Aorta (tissue), 5 donors: ENCODE data around the gene MVB12B. TPM values are rescaled to one million over a fixed set of nuclear protein-coding genes. Genes with fewer than 3 reads are reported as not detected.
A peak's percentile ranks its signal among the peaks of the same experiment; 100 is the strongest.

Experiments used
- ATAC-seq: fragments of 200-7000 bp; cut with Tn5 transposase; one replicate; pipeline ENCODE4 v1.9.1; 2022; ENCODE audit warnings: moderate library complexity; ENCODE audit not compliant: low FRiP score
- DNase-seq, 2 donors: peaks; one replicate each; pipeline ENCODE4 v3.0.0-alpha.2; 2020
- H3K27ac ChIP-seq, 2 donors: one replicate each; pipeline ENCODE4 v1.5.1; 2013; ENCODE audit warnings: low read length in 2 of 2, mild to moderate bottlenecking in 2 of 2, moderate library complexity in 2 of 2, control low read depth in 1 of 2, inconsistent platforms in 1 of 2, low read depth in 1 of 2
- H3K27me3 ChIP-seq, 2 donors: one replicate each; pipeline ENCODE4 v1.6.1; 2013; ENCODE audit warnings: control low read depth in 1 of 2, low read length in 1 of 2, mild to moderate bottlenecking in 1 of 2, moderate library complexity in 1 of 2; ENCODE audit not compliant: insufficient read depth in 2 of 2, control insufficient read depth in 1 of 2
- H3K36me3 ChIP-seq, 2 donors: one replicate each; pipeline ENCODE4 v1.6.1; 2013; ENCODE audit warnings: control low read depth in 1 of 2, low read length in 1 of 2, mild to moderate bottlenecking in 1 of 2; ENCODE audit not compliant: insufficient read depth in 2 of 2, control insufficient read depth in 1 of 2
- H3K4me1 ChIP-seq, 2 donors: one replicate each; pipeline ENCODE4 v1.6.1; 2013; ENCODE audit warnings: low read length in 2 of 2, control low read depth in 1 of 2, mild to moderate bottlenecking in 1 of 2, moderate library complexity in 1 of 2; ENCODE audit not compliant: insufficient read depth in 2 of 2, control insufficient read depth in 1 of 2
- H3K4me3 ChIP-seq, 2 donors: one replicate each; pipeline ENCODE4 v1.5.1; 2013; ENCODE audit warnings: low read length in 2 of 2, control low read depth in 1 of 2, mild to moderate bottlenecking in 1 of 2
- H3K9me3 ChIP-seq: one replicate; pipeline ENCODE4 v1.6.1; 2013; ENCODE audit warnings: mild to moderate bottlenecking, low read length; ENCODE audit not compliant: control insufficient read depth
- WGBS, 2 donors: extraction: QIAGEN DNeasy Blood & Tissue Kit; methylation state at CpG; one replicate each; pipeline ENCODE4 v1.1.7; 2013; 5-methylcytosine and 5-hydroxymethylcytosine counted together
- intact Hi-C, 2 donors: fragments of 100-400 bp; cut with DNase I; formaldehyde crosslinking; loops; one replicate each; pipeline versions ENCODE4 v1.14.2 to v1.15.0; 2022
- polyA plus RNA-seq, 2 donors: library from polyadenylated mRNA; stranded (reverse); fragments of 200-250 nt; gene quantifications; one replicate each; pipeline ENCODE4 v1.2.3, GENCODE V29; 2013
- total RNA-seq, 2 donors: library from RNA; stranded (reverse); fragmentation: NEBNext Ultra II Directional; extraction: Animal tissue kit (Norgen Biotek cat#: 25700); gene quantifications; one replicate each; pipeline ENCODE4 v1.2.1, GENCODE V29; 2021
- donor health status: healthy with polysubstance abuse.
- donor health status: Bipolar disorder and iron deficiency.
- donor health status: DM: no; HTN: no; CAD: no.
- donor health status: DM: no; HTN: no; CAD: no.
- donor health status: DM: yes; HTN: yes; CAD: no.

MVB12B gene
- total and polyA plus RNA-seq, 4 donors = 2.0 to 25.5 (median 9.5) TPM

DNA sequence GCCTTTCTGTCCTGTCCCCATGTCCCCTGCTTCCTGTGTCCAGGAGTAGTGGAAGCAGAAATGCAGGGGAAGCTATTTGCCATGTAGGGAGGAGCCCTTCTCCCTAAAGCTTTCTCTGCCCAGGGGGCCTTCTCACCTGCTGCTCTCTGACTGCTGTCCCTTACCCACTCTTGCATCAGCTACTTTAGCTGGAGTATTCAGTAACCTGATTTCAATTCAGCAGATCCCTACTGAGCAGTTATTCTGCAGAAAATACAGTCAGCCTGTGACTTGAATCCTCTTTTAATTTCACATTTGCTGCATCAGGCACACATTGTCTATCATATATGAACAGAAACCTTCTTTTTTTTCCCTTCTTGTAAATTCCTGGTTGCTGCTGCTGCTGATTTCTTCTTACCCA lies 90.4 kb downstream of the MVB12B start:
- Histone ChIP-seq H3K4me3 (no peak overlapping the region), H3K27ac (no peak overlapping the region), H3K27me3 (no peaks in the 10 kb centered on the region), H3K36me3 (no peaks in the 10 kb centered on the region), H3K4me1 (no peaks in the 10 kb centered on the region), H3K9me3 (no peaks in the 10 kb centered on the region)
- DNase-seq = no peak
- intact Hi-C loops = loop anchor here in 1 of 2 donors (5.0 kb wide), 1 partner anchor 220 kb away; no protein-coding TSS in a partner anchor
- no peak for ATAC-seq

DNA sequence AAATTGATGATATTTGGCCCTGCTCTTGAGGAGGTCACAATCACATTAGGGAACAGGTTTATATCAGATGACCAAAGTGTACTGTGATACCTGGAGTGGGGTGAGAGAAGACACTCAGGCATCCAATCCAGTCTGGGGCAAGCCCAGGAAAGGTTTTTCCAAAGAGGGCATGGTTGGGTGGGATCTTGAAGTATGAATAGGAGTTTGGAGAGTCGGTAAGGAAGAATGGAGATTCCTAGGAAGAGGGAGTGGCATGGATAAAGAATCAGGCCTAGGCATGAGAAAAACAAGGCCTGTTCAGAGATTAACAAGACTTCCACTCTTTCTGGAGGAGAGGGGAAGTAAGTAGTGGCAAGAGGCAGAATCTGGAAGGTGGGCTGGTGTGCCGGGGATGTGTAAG lies 91.1 kb downstream of the MVB12B start:
- Histone ChIP-seq H3K4me1 (no peaks in the 10 kb centered on the region), H3K27ac (no peak overlapping the region), H3K27me3 (no peaks in the 10 kb centered on the region), H3K4me3 (no peak overlapping the region), H3K36me3 (no peaks in the 10 kb centered on the region), H3K9me3 (no peaks in the 10 kb centered on the region)
- ATAC-seq (no peak), DNase-seq (no peak)
- 98 to 100% methylated on average over 2 of the region's 2 CpGs for WGBS, 2 donors
- intact Hi-C loops = loop anchor here in 1 of 2 donors (5.0 kb wide), 1 partner anchor 220 kb away; no protein-coding TSS in a partner anchor

DNA sequence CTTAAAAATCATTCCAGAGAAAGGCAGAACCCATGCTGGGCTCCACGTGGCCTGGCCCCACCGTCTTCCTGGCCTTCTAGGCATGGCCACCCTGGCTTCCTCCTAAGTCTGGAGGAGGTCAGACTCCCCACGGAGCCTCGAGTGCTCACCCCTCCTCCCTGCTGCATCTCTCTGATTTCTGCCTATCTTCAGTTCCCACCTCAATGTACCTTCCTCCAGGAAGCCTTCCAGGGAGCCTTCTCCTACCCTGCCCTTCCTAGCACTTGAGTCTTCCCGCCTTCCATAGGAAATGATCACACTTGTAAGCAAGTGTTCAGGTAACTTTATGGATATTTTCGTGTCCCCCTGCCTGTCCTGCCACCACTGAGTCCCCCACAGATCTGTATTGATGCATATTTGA lies 92.0 kb downstream of the MVB12B start:
- DNase-seq = no peak
- intact Hi-C loops = loop anchor here in 1 of 2 donors (5.0 kb wide), 1 partner anchor 221 kb away; no protein-coding TSS in a partner anchor
- no peak for ATAC-seq
- H3K27ac ChIP-seq = no peak overlapping the region
- WGBS, 2 donors = 93 to 94% methylated on average over 6 of the region's 6 CpGs
- peaks cover 0 to 2% of the 10 kb centered on the region in 2 donors for H3K36me3 ChIP-seq
- no peaks in the 10 kb centered on the region for H3K9me3 ChIP-seq
- no peaks in the 10 kb centered on the region for H3K27me3 ChIP-seq
- no peak overlapping the region for H3K4me3 ChIP-seq
- no peaks in the 10 kb centered on the region for H3K4me1 ChIP-seq

- Histone ChIP-seq H3K27ac (no peak overlapping the region), H3K9me3 (no peaks in the 10 kb centered on the region), H3K36me3 (peaks cover 0 to 2% of the 10 kb centered on the region in 2 donors), H3K4me3 (no peak overlapping the region), H3K27me3 (no peaks in the 10 kb centered on the region), H3K4me1 (no peaks in the 10 kb centered on the region)
- no peak for ATAC-seq
- 50 to 55% methylated on average over 6 of the region's 6 CpGs for WGBS, 2 donors
- intact Hi-C loops = loop anchor here in 1 of 2 donors (5.0 kb wide), 1 partner anchor 222 kb away; no protein-coding TSS in a partner anchor
- no peak for DNase-seq
Measured at GRCh38 chr9:126419475-126419874, 92.8 kb downstream of the MVB12B start.

DNA sequence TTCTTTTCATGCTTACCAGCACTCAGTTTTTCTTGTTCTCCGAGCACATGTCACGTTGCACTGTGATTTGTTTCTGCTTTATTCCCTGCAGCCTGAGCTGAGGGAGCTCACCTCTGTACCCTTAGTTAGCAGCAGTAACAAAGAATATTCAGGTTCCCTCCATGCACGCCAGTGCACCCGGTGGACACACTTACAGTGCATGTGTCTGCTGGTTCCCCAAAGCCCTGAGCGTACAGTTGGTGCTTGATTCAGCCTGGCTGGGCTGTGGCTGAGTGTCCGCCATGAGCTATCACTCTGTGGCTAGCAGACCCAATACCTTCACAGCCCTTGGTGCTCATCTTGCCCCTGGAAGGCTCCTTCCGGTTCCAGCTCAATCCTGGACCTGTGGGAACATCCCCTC lies 93.5 kb downstream of the MVB12B start:
- H3K4me1 ChIP-seq = no peaks in the 10 kb centered on the region
- no peak overlapping the region for H3K27ac ChIP-seq
- H3K27me3 ChIP-seq = no peaks in the 10 kb centered on the region
- H3K9me3 ChIP-seq = no peaks in the 10 kb centered on the region
- no peak overlapping the region for H3K4me3 ChIP-seq
- ATAC-seq (no peak), DNase-seq (no peak)
- WGBS, 2 donors = 85 to 91% methylated on average over 7 of the region's 7 CpGs
- peaks cover 0 to 2% of the 10 kb centered on the region in 2 donors for H3K36me3 ChIP-seq
- intact Hi-C loops = no loop called here

DNA sequence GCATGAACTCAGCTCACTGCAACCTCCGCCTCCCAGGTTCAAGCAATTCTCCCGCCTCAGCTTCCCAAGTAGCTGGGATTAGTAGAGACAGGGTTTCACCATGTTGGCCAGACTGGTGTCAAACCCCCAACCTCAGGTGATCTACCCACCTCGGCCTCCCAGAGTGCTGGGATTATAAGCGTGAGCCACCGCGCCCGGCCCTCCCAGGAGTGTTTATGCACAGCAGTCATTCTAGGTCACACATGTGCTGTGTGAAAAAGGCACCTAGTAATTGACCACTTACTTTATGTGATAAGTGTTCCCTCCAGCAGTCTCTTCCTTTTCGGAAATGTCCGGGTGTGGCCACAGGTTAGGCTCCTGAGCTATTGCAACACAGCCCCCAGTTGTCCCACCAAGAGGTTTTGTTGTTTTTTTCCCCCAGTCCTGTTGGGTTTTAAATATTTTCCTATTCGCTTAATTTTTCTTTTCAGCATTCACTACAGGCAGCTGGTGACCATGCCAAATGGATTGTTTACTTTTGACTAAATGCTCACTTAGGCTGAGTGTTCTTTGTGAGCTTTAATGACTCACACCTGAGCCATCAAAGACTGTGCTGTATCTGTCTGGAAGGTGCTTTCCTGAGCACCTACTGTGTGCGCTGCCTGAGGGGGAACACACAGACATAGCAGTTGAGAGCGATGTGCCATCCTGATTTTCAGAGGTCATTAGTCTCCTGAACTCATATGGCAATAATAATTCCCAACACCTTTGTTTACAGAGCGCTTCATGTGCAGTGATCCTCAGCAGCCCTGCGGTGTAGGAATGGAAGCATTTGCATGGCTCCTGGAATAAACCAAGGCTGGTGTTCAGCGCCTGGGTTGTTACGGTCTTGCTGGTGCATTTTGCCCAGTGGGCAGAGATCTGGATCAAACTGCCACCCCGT lies 94.3 kb downstream of the MVB12B start:
- Histone ChIP-seq H3K4me1 (no peaks in the 10 kb centered on the region), H3K27me3 (no peaks in the 10 kb centered on the region), H3K36me3 (peaks cover 0 to 2% of the 10 kb centered on the region in 2 donors), H3K4me3 (no peak overlapping the region), H3K27ac (no peak overlapping the region), H3K9me3 (no peaks in the 10 kb centered on the region)
- 90% methylated on average over 17 of the region's 17 CpGs for WGBS, 2 donors
- ATAC-seq = no peak
- no peak for DNase-seq
- intact Hi-C loops = no loop called here

DNA sequence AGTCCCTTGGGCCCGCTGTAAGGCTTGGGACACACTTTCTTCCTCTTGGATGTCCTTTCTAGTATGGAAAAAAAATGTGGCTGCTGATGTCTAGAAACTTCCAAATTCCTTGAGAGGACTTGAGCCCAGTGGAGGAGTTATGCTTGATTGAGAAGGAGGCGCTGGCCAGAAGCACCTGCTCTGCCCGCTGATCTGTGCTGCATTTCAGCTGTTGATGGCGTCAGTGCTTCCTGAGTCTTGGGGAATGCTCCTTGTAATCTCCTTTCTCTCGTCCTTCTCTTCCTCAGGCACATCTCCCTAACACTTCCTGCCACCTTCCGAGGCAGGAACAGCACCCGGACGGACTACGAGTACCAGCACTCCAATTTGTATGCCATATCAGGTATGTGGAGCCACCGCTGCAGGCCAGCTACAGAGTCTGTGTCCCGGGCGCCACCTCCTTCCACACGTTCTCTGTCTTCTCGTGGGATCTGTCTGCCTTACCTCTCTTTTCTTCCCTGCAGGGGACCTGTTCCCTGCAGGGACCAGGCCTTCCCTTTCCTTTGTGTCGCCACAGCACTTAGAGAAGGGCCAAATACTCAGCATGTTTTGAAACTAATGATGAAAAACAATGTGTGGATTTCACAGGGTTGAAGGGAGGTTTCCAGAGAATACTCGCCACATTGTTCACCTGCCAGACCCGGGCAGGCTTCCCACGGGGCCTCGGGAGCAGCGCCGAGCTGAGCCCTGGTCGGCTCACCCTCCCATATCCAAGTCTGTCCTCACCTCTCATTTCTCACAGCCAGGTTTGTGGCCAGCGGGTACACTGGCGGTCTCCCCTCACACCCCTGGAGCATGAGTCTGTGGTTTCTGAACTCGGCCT lies 95.2 kb downstream of the MVB12B start:
- Histone ChIP-seq H3K27me3 (no peaks in the 10 kb centered on the region), H3K4me3 (no peak overlapping the region), H3K4me1 (no peaks in the 10 kb centered on the region), H3K27ac (no peak overlapping the region), H3K36me3 (peaks cover 0 to 2% of the 10 kb centered on the region in 2 donors), H3K9me3 (no peaks in the 10 kb centered on the region)
- WGBS, 2 donors = 92 to 93% methylated on average over 25 of the region's 25 CpGs
- no peak for ATAC-seq
- intact Hi-C loops = no loop called here
- DNase-seq = peak in 1 of 2 donors; percentile 47

- H3K27me3 ChIP-seq = no peaks in the 10 kb centered on the region
- peak in 1 of 2 donors; percentile 64 for DNase-seq
- intact Hi-C loops = no loop called here
- H3K9me3 ChIP-seq = no peaks in the 10 kb centered on the region
- no peak for ATAC-seq
- H3K4me3 ChIP-seq = no peak overlapping the region
- peaks cover 0 to 2% of the 10 kb centered on the region in 2 donors for H3K36me3 ChIP-seq
- H3K4me1 ChIP-seq = no peaks in the 10 kb centered on the region
- 84 to 85% methylated on average over 10 of the region's 10 CpGs for WGBS, 2 donors
- no peak overlapping the region for H3K27ac ChIP-seq
Measured at GRCh38 chr9:126423142-126423915, 96.7 kb downstream of the MVB12B start.
